ENCODE results near the gene FBXO45. TPM values are rescaled to one million over a fixed set of nuclear protein-coding genes. Genes with fewer than 3 reads are reported as not detected.
"Not testable (repeated sequence)": the region's sequence is repeated elsewhere in the genome, so short reads cannot be mapped to it uniquely, and the experiment has no call there.

The FBXO45 gene
- total RNA-seq, 1 donor, result 12.5 TPM

DNA sequence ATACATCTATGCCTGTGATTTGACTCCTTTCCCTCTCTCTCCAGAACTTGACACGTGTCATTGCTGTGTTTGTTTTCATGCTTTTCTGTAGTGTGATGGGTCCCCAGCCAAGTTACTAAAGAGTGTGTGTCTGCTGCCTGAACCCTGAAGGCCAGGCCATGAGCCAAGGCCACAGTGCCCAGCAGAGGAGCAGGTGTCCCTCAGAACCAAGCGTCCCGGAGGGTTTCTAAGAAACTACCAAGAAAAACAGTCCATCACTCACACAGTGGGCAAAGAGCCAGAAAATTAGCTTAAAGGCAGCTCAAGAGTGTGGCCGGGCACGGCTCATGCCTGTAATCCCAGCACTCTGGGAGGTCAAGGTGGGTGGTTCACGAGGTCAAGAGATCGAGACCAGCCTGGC, 35.2 kb downstream of the FBXO45 start:
- DNase-seq (ENCODE audit: low read depth), result no peak
- no peak overlapping the region for H3K4me3 ChIP-seq (ENCODE audit: low read depth, low read length)
- no peak for TF ChIP-seq CTCF (IDR thresholded peaks at IDR 0.05; ENCODE audit: insufficient read depth, low read depth, low read length)

DNA sequence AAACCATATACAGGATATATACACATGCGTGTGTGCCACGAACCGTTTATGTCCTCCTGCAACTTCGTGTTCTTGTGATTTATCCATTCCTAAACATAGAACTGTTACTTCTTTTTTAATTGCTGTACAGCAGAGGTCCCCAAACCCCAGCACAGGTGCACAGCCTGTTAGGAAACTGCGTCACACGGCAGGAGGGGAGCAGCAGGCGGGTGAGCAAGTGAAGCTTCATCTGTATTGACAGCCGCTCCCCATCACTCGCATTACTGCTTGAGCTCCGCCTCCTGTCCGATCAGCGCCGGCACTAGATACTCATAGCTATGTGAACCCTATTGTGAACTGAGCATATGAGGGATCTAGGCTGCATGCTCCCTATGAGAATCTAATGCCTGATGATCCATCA, 36.1 kb downstream of the FBXO45 start:
- DNase-seq (ENCODE audit: low read depth), result no peak
- TF ChIP-seq CTCF (IDR thresholded peaks at IDR 0.05; ENCODE audit: insufficient read depth, low read depth, low read length), result no peak
- no peak overlapping the region for H3K4me3 ChIP-seq (ENCODE audit: low read depth, low read length)

- DNase-seq (ENCODE audit: low read depth), result no peak
- no peak overlapping the region for H3K4me3 ChIP-seq (ENCODE audit: low read depth, low read length)
- TF ChIP-seq CTCF (IDR thresholded peaks at IDR 0.05; ENCODE audit: insufficient read depth, low read depth, low read length), result no peak
These were observed 40.2 kb downstream of the FBXO45 start for GRCh38 chr3:196608693-196609092.

- TF ChIP-seq CTCF (IDR thresholded peaks at IDR 0.05; ENCODE audit: insufficient read depth, low read depth, low read length), result peak; percentile 87
- H3K4me3 ChIP-seq (ENCODE audit: low read depth, low read length), result no peak overlapping the region
- DNase-seq (ENCODE audit: low read depth), result peak; percentile 82
These were observed 40.9 kb downstream of the FBXO45 start for GRCh38 chr3:196609343-196609775.

- H3K4me3 ChIP-seq (ENCODE audit: low read depth, low read length), result no peak overlapping the region
- no peak for TF ChIP-seq CTCF (IDR thresholded peaks at IDR 0.05; ENCODE audit: insufficient read depth, low read depth, low read length)
- no peak for DNase-seq (ENCODE audit: low read depth)
These were observed 41.5 kb downstream of the FBXO45 start for GRCh38 chr3:196609805-196610515.

GRCh38 chr3:196611761-196612483, 43.5 kb downstream of the FBXO45 start:
- no peak for DNase-seq (ENCODE audit: low read depth)

DNA sequence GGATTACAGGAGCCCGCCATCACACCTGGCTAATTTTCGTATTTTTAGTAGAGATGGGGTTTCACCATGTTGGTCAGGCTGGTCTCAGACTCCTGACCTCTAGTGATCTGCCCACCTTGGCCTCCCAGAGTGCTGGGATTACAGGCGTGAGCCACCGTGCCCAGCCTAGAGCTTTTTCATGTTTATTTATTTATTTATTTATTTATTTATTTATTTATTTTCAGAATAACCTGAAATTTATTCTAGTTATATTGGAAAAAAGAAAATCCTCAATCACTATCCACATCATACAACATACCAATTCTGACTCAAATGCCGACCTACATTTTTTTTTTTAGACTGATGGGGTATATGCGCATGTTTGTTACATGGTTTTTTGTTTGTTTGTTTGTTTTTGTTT, 46.8 kb downstream of the FBXO45 start:
- DNase-seq (ENCODE audit: low read depth), result not testable (repeated sequence)

More at GRCh38 chr3:196611761-196612483, 43.5 kb downstream of the FBXO45 start:
- no peak overlapping the region for H3K4me3 ChIP-seq (ENCODE audit: low read depth, low read length)
- no peak for TF ChIP-seq CTCF (IDR thresholded peaks at IDR 0.05; ENCODE audit: insufficient read depth, low read depth, low read length)

More for the DNA sequence above, 46.8 kb downstream of the FBXO45 start:
- not testable (repeated sequence) for H3K4me3 ChIP-seq (ENCODE audit: low read depth, low read length)
